HepG2 (cell line): Measurements from ENCODE around the gene SLC6A5.

Source experiments
- ISX ChIP-seq: sonication (generic); formaldehyde crosslinking; conservative IDR thresholded peaks from 2 replicates; pipeline ENCODE4 v1.5.0; 2020; ENCODE audit warnings: missing genetic modification reagents
- MYC ChIP-seq: sonication (generic); formaldehyde crosslinking; IDR thresholded peaks from 2 replicates; pipeline ENCODE4 v1.9.0; 2021; ENCODE audit warnings: missing genetic modification reagents, borderline replicate concordance
- RCOR2 ChIP-seq: IDR thresholded peaks from 2 replicates; pipeline ENCODE4 v1.6.1; 2016; ENCODE audit warnings: missing biosample characterization, missing genetic modification reagents
- TAF15 ChIP-seq: fragments of 200-400 bp; formaldehyde crosslinking; IDR thresholded peaks from one replicate; pipeline ENCODE4 v1.6.1; 2018; ENCODE audit warnings: mild to moderate bottlenecking, low read depth, low read length; ENCODE audit not compliant: poor library complexity, severe bottlenecking
- ZNF207 ChIP-seq: fragments of 450-650 bp; IDR thresholded peaks from 2 replicates; pipeline ENCODE4 v1.6.1; 2016; ENCODE audit warnings: antibody characterized with exemption, borderline replicate concordance
- ZNF629 ChIP-seq: sonication (generic); formaldehyde crosslinking; conservative IDR thresholded peaks from 2 replicates; pipeline ENCODE4 v1.5.0; 2020; ENCODE audit warnings: missing genetic modification reagents
- TF ChIP-seq, protein P1 (sequence below): sonication (generic); formaldehyde crosslinking; IDR thresholded peaks from 2 replicates; pipeline ENCODE4 v1.8.1; 2023; ENCODE audit warnings: missing genetic modification reagents, inconsistent platforms, borderline replicate concordance
- TF ChIP-seq, protein P2 (sequence below): sonication (generic); formaldehyde crosslinking; IDR thresholded peaks from 2 replicates; pipeline ENCODE4 v1.5.0; 2020; ENCODE audit warnings: mild to moderate bottlenecking, missing genetic modification reagents, moderate library complexity
- TF ChIP-seq, protein P3 (sequence below): sonication (generic); formaldehyde crosslinking; IDR thresholded peaks from 2 replicates; pipeline ENCODE4 v1.5.0; 2020; ENCODE audit warnings: missing genetic modification reagents

DNA sequence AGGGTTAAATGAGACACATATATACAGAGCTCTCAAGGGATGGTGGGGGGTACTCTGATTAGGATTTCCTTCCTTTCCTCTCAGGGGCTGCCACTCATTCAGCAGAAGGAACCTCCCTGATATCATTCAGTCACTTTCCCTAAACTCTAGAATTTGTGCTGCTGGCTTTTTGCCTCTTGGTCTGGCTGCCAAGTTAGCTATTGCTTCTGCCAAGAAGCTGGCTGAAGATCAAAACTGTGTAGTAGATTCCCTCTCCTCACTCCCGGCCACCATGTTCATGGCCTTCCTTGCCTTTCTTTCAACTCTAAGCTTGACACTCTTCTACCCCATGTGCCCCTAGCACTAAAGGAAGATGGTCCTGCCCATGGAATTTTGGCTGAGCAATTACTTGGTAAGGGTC lies 18.7 kb downstream of the SLC6A5 start:
- TF ChIP-seq ISX (CRISPR knock-in tag) (no peak), MYC (CRISPR knock-in tag) (no peak), TAF15 (no peak), RCOR2 (CRISPR knock-in tag) (no peak), ZNF629 (no peak), ZNF207 (no peak)
- TF ChIP-seq, protein P1, sequence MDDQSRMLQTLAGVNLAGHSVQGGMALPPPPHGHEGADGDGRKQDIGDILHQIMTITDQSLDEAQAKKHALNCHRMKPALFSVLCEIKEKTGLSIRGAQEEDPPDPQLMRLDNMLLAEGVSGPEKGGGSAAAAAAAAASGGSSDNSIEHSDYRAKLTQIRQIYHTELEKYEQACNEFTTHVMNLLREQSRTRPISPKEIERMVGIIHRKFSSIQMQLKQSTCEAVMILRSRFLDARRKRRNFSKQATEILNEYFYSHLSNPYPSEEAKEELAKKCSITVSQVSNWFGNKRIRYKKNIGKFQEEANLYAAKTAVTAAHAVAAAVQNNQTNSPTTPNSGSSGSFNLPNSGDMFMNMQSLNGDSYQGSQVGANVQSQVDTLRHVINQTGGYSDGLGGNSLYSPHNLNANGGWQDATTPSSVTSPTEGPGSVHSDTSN (CRISPR knock-in tag): no peak
- TF ChIP-seq, protein P2, sequence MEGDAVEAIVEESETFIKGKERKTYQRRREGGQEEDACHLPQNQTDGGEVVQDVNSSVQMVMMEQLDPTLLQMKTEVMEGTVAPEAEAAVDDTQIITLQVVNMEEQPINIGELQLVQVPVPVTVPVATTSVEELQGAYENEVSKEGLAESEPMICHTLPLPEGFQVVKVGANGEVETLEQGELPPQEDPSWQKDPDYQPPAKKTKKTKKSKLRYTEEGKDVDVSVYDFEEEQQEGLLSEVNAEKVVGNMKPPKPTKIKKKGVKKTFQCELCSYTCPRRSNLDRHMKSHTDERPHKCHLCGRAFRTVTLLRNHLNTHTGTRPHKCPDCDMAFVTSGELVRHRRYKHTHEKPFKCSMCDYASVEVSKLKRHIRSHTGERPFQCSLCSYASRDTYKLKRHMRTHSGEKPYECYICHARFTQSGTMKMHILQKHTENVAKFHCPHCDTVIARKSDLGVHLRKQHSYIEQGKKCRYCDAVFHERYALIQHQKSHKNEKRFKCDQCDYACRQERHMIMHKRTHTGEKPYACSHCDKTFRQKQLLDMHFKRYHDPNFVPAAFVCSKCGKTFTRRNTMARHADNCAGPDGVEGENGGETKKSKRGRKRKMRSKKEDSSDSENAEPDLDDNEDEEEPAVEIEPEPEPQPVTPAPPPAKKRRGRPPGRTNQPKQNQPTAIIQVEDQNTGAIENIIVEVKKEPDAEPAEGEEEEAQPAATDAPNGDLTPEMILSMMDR (CRISPR knock-in tag): no peak
- TF ChIP-seq, protein P3, sequence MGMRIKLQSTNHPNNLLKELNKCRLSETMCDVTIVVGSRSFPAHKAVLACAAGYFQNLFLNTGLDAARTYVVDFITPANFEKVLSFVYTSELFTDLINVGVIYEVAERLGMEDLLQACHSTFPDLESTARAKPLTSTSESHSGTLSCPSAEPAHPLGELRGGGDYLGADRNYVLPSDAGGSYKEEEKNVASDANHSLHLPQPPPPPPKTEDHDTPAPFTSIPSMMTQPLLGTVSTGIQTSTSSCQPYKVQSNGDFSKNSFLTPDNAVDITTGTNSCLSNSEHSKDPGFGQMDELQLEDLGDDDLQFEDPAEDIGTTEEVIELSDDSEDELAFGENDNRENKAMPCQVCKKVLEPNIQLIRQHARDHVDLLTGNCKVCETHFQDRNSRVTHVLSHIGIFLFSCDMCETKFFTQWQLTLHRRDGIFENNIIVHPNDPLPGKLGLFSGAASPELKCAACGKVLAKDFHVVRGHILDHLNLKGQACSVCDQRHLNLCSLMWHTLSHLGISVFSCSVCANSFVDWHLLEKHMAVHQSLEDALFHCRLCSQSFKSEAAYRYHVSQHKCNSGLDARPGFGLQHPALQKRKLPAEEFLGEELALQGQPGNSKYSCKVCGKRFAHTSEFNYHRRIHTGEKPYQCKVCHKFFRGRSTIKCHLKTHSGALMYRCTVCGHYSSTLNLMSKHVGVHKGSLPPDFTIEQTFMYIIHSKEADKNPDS (CRISPR knock-in tag): no peak
